ENCODE data around the gene ZNF566.

- TF ChIP-seq POLR2AphosphoS5 (IDR thresholded peaks at IDR 0.05; ENCODE audit: borderline replicate concordance, low read depth, low read length), result no peak
- no peak for TF ChIP-seq EZH2 (IDR thresholded peaks at IDR 0.05)
Observed at GRCh38 chr19:36441339-36441738, 48.0 kb downstream of the ZNF566 start.

Measured in SK-N-MC (cell line).